HepG2 (cell line): ENCODE data around the gene PRKCE. TPM values are rescaled to one million over a fixed set of nuclear protein-coding genes. Genes with fewer than 3 reads are reported as not detected.

Experiments used
- ATAC-seq: fragments of 200-7000 bp; cut with Tn5 transposase; 3 replicates; pipeline ENCODE4 v1.9.1; 2020; ENCODE audit warnings: mild to moderate bottlenecking, moderate library complexity
- BruUV-seq: library from RNA; stranded (reverse); fragments of 400-500 nt; replicated peaks from 2 replicates; lab custom pipeline; 2021; lab: Mats Ljungman, UMichigan
- CTCF ChIA-PET: fragments of 300-600 bp; formaldehyde crosslinking; extraction: SDS; loops from one replicate; lab custom pipeline; 2021; ENCODE audit warnings: low total read pairs, inconsistent platforms, low intra/inter-chr PET ratio; lab: Yijun Ruan, JAX
- POLR2A ChIA-PET: fragments of 350-600 bp; sonication (Branson Sonifier 250); formaldehyde crosslinking; loops from one replicate; lab custom pipeline; 2020; ENCODE audit warnings: antibody characterized with exemption, inconsistent platforms; lab: Yijun Ruan, JAX
- DNase-seq: peaks from one replicate; pipeline ENCODE4 v3.0.0-alpha.2; 2015; ENCODE audit warnings: low spot score
- FAIRE-seq: peaks from 3 replicates; lab custom pipeline; 2011; peaks lifted over from hg19 to GRCh38; lab: Jason Lieb, UNC
- H2AFZ ChIP-seq: one replicate; pipeline ENCODE4 v1.6.1; 2011; ENCODE audit warnings: low read length, inconsistent platforms
- H3K27ac ChIP-seq: fragments of 300-600 bp; 3 replicates; pipeline ENCODE4 v1.8.0; 2011; ENCODE audit warnings: mixed run types, mild to moderate bottlenecking, mixed read lengths, low read length, inconsistent platforms; ENCODE audit not compliant: insufficient read depth; ENCODE audit errors: extremely low read length
- H3K27me3 ChIP-seq, 2 experiments: fragments of 200-600 bp in 1 of 2; 2 replicates in 1 of 2; 3 replicates in 1 of 2; pipeline versions ENCODE4 v1.6.0 to v1.8.0; 2011; ENCODE audit warnings: low read length in 2 of 2, mild to moderate bottlenecking in 2 of 2, moderate library complexity in 2 of 2, inconsistent platforms in 1 of 2; ENCODE audit not compliant: insufficient read depth in 2 of 2, control insufficient read depth in 1 of 2
- H3K36me3 ChIP-seq, 2 experiments: fragments of 200-600 bp in 1 of 2; replicated peaks in 1 of 2; 2 replicates in 1 of 2; 3 replicates in 1 of 2; pipeline versions ENCODE4 v1.5.1 to v1.8.0; 2011; ENCODE audit warnings: low read length in 2 of 2, inconsistent platforms in 1 of 2; ENCODE audit not compliant: insufficient read depth in 2 of 2, control insufficient read depth in 1 of 2
- H3K4me1 ChIP-seq: 2 replicates; pipeline ENCODE4 v1.5.1; 2012; ENCODE audit warnings: low read length, inconsistent platforms; ENCODE audit not compliant: insufficient read depth
- H3K4me2 ChIP-seq: 2 replicates; pipeline ENCODE4 v1.6.0; 2011; ENCODE audit warnings: low read depth, low read length, inconsistent platforms
- H3K4me3 ChIP-seq, 3 experiments: fragments of 200-600 bp in 1 of 3; sonication (generic), shearing (Covaris generic) in 1 of 3; replicated peaks in 1 of 3; 2 replicates each; pipeline ENCODE4 v1.5.1; 2011 to 2016; ENCODE audit warnings: low read length in 3 of 3, inconsistent platforms in 2 of 3, low read depth in 2 of 3, mild to moderate bottlenecking in 2 of 3, control low read depth in 1 of 3, mixed read lengths in 1 of 3; ENCODE audit not compliant: insufficient read depth in 1 of 3
- H3K79me2 ChIP-seq: one replicate; pipeline ENCODE4 v1.6.1; 2011; ENCODE audit warnings: low read length, inconsistent platforms; ENCODE audit not compliant: insufficient read depth
- H3K9ac ChIP-seq: 2 replicates; pipeline ENCODE4 v1.6.0; 2011; ENCODE audit warnings: mild to moderate bottlenecking, low read depth, low read length, inconsistent platforms; ENCODE audit not compliant: insufficient read depth
- H3K9me3 ChIP-seq: 2 replicates; pipeline ENCODE4 v1.5.1; 2012; ENCODE audit warnings: mild to moderate bottlenecking, low read length
- H4K20me1 ChIP-seq: 2 replicates; pipeline ENCODE4 v1.6.0; 2011; ENCODE audit warnings: inconsistent platforms, mild to moderate bottlenecking, low read length, moderate library complexity; ENCODE audit not compliant: insufficient read depth
- BCL6 ChIP-seq: IDR thresholded peaks from 2 replicates; pipeline ENCODE4 v1.6.1; 2016; ENCODE audit warnings: missing genetic modification reagents, missing compliant biosample characterization
- ELF3 ChIP-seq: IDR thresholded peaks from 2 replicates; pipeline ENCODE4 v1.6.1; 2016; ENCODE audit warnings: missing genetic modification reagents, missing compliant biosample characterization
- GMEB2 ChIP-seq: IDR thresholded peaks from 2 replicates; pipeline ENCODE4 v1.6.1; 2016; ENCODE audit warnings: missing biosample characterization, missing genetic modification reagents, low read depth
- KAT2B ChIP-seq: fragments of 150-350 bp; IDR thresholded peaks from 2 replicates; pipeline ENCODE4 v1.6.1; 2014; ENCODE audit warnings: low read depth, low read length, borderline replicate concordance
- TFDP1 ChIP-seq: IDR thresholded peaks from 2 replicates; pipeline ENCODE4 v1.6.1; 2016; ENCODE audit warnings: missing compliant biosample characterization, missing genetic modification reagents, borderline replicate concordance
- TFDP2 ChIP-seq: sonication (generic); formaldehyde crosslinking; IDR thresholded peaks from 2 replicates; pipeline ENCODE4 v1.4.0; 2020; ENCODE audit warnings: missing genetic modification reagents
- THAP11 ChIP-seq: IDR thresholded peaks from 2 replicates; pipeline ENCODE4 v1.6.1; 2016; ENCODE audit warnings: missing biosample characterization, missing genetic modification reagents
- THRA ChIP-seq: sonication (generic); formaldehyde crosslinking; IDR thresholded peaks from 2 replicates; pipeline ENCODE4 v1.4.0; 2020; ENCODE audit warnings: missing genetic modification reagents, borderline replicate concordance
- ZC3H13 ChIP-seq: sonication (generic); formaldehyde crosslinking; IDR thresholded peaks from 2 replicates; pipeline ENCODE4 v1.8.1; 2023; ENCODE audit warnings: mild to moderate bottlenecking, missing genetic modification reagents, moderate library complexity
- ZFX ChIP-seq: sonication (generic); formaldehyde crosslinking; IDR thresholded peaks from 2 replicates; pipeline ENCODE4 v1.4.0; 2020; ENCODE audit warnings: mild to moderate bottlenecking, low read depth, missing genetic modification reagents, moderate library complexity
- ZNF362 ChIP-seq: sonication (generic); formaldehyde crosslinking; IDR thresholded peaks from 2 replicates; pipeline ENCODE4 v1.4.0; 2020; ENCODE audit warnings: missing genetic modification reagents, mild to moderate bottlenecking, borderline replicate concordance
- ZNF790 ChIP-seq: sonication (generic); formaldehyde crosslinking; IDR thresholded peaks from 2 replicates; pipeline ENCODE4 v1.8.0; 2022; ENCODE audit warnings: missing genetic modification reagents, mild to moderate bottlenecking, borderline replicate concordance
- in situ Hi-C: cut with HindIII; loops from 2 replicates; pipeline ENCODE4 v1.10.0; 2017; ENCODE audit warnings: low pct_unique_long_range_greater_than_20kb; ENCODE audit not compliant: extremely low pct_ligation_motif_present
- intact Hi-C: fragments of 100-400 bp; cut with micrococcal nuclease; formaldehyde crosslinking; loops from one replicate; pipeline ENCODE4 v1.10.0; 2022; ENCODE audit not compliant: unreplicated experiment
- polyA plus RNA-seq, 8 experiments: library from polyadenylated mRNA; depleted of rRNA in 3 of 8; stranded (reverse) in 7 of 8; unstranded in 1 of 8; fragments of >200 nt; fragmentation: Illumina TruSeq in 4 of 8; extraction: Trizol in 4 of 8; gene quantifications; 2 replicates each; pipeline versions ENCODE4 v1.2.1 to v1.2.3, GENCODE V29; 2011 to 2016; ENCODE audit warnings: low read depth in 4 of 8, missing spikeins in 1 of 8, mixed read lengths in 1 of 8; ENCODE audit not compliant: insufficient read depth in 1 of 8
- total RNA-seq, 5 experiments: library from RNA; depleted of rRNA; stranded (reverse); fragments of >200 nt; fragmentation: Illumina TruSeq; extraction: Trizol; gene quantifications; 2 replicates each; pipeline ENCODE4 v1.2.3, GENCODE V29; 2016; ENCODE audit warnings: low read depth in 1 of 5

Gene PRKCE
- total and polyA plus RNA-seq, 2 of the 13 experiments (the other 11 are each of a cell fraction or from before 2014, with no cell fraction given): 1.0 to 3.9 TPM

GRCh38 chr2:46123013-46123412 lies 471.5 kb downstream of the PRKCE start:
- H3K4me2 ChIP-seq: no peak overlapping the region
- no peak for DNase-seq
- no peaks in the 10 kb centered on the region for H3K79me2 ChIP-seq
- no peaks in the 10 kb centered on the region for H3K36me3 ChIP-seq
- no peak for TF ChIP-seq ELF3
- TF ChIP-seq TFDP2 (CRISPR knock-in tag): no peak
- no peak for TF ChIP-seq ZC3H13 (CRISPR knock-in tag)
- no peak for TF ChIP-seq ZNF790 (CRISPR knock-in tag)
- no peak for TF ChIP-seq THAP11 (CRISPR knock-in tag)
- TF ChIP-seq THRA (CRISPR knock-in tag): no peak
- no peak for TF ChIP-seq ZFX (CRISPR knock-in tag)
- TF ChIP-seq ZNF362 (CRISPR knock-in tag): peak; percentile 54
- no peak for TF ChIP-seq TFDP1 (CRISPR knock-in tag)
- TF ChIP-seq BCL6 (CRISPR knock-in tag): 0 out of 2 replicates have a peak, but pooled peaks have one; percentile 23
- TF ChIP-seq GMEB2 (CRISPR knock-in tag): no peak
- TF ChIP-seq KAT2B: no peak
- intact Hi-C loops: no loop called here
- ChIA-PET POLR2A (interaction anchor here (0.9 kb wide), 1 partner anchor 130 kb away, joined by 3 read pairs; no protein-coding TSS in a partner anchor), CTCF (no interaction called here)
- no peak for FAIRE-seq
- ATAC-seq: no peak
- no TSS peak for BruUV-seq
- no peak overlapping the region for H3K4me3 ChIP-seq
- no peak overlapping the region for H3K27ac ChIP-seq
- in situ Hi-C loops: no loop called here
- no peak overlapping the region for H2AFZ ChIP-seq
- no peaks in the 10 kb centered on the region for H3K27me3 ChIP-seq
- H3K4me1 ChIP-seq: peaks cover 18% of the 10 kb centered on the region
- H3K9ac ChIP-seq: no peak overlapping the region
- H4K20me1 ChIP-seq: no peaks in the 10 kb centered on the region
- no peaks in the 10 kb centered on the region for H3K9me3 ChIP-seq
